Activated naive CD4-positive, alpha-beta T cell treated with anti-CD3 and anti-CD28 coated beads, Interleukin-2, amount 10 ng/mL, durations not matched to agents 7 days and 5 days (primary cell): ENCODE data around the gene RBM17.
"Not testable (repeated sequence)": the region's sequence is repeated elsewhere in the genome, so short reads cannot be mapped to it uniquely, and the experiment has no call there.

Experiments
- CTCF ChIA-PET: fragments of 350-600 bp; sonication (Branson Sonifier 250); formaldehyde crosslinking; loops from one replicate; lab custom pipeline; 2021; ENCODE audit warnings: antibody characterized with exemption; lab: Charles Lee
- DNase-seq: peaks from one replicate; pipeline ENCODE4 v3.0.0-alpha.2; 2020
- H3K27ac Mint-ChIP-seq: one replicate; pipeline ENCODE4 v1.8.0; 2021; ENCODE audit warnings: mild to moderate bottlenecking, moderate library complexity, mixed read lengths
- H3K27me3 Mint-ChIP-seq: one replicate; pipeline ENCODE4 v1.8.0; 2021; ENCODE audit warnings: mild to moderate bottlenecking, mixed read lengths
- H3K36me3 Mint-ChIP-seq: one replicate; pipeline ENCODE4 v1.8.0; 2021; ENCODE audit warnings: mixed read lengths
- H3K4me1 Mint-ChIP-seq: one replicate; pipeline ENCODE4 v1.8.0; 2021; ENCODE audit warnings: mixed read lengths
- H3K4me3 Mint-ChIP-seq: one replicate; pipeline ENCODE4 v1.8.0; 2021; ENCODE audit warnings: mild to moderate bottlenecking, moderate library complexity, mixed read lengths
- H3K9me3 Mint-ChIP-seq: one replicate; pipeline ENCODE4 v1.8.0; 2021; ENCODE audit warnings: mixed read lengths

The RBM17 gene

GRCh38 chr10:6088721-6089333 lies at the start of gene RBM17:
Gene RBM17, plus strand, starts transcription at chr10:6089034. Its CDS starts 8,032 bp downstream, at chr10:6097066.
- Mint-ChIP-seq H3K4me1 (peaks cover 75% of the 10 kb centered on the region), H3K27ac (peak within 1 kb of the TSS; percentile 75), H3K36me3 (peaks cover 21% of the 10 kb centered on the region), H3K27me3 (peaks cover 4% of the 10 kb centered on the region), H3K9me3 (no peaks in the 10 kb centered on the region), H3K4me3 (peak within 1 kb of the TSS; percentile 98)
- DNase-seq, result peak; percentile 96
- CTCF ChIA-PET, result interaction anchor here (0.9 to 3.4 kb wide), 8 partner anchors 14 to 313 kb away, joined by 3 to 47 read pairs (median 22); partner anchors contain the start of genes IL2RA and PFKFB3

GRCh38 chr10:6039711-6040110 lies 49.1 kb upstream of the RBM17 start:
- Mint-ChIP-seq H3K9me3 (peaks cover 5% of the 10 kb centered on the region), H3K4me3 (no peak overlapping the region), H3K27ac (peak overlapping the region; percentile 26), H3K27me3 (no peaks in the 10 kb centered on the region), H3K4me1 (peaks cover 86% of the 10 kb centered on the region), H3K36me3 (peaks cover 77% of the 10 kb centered on the region)
- CTCF ChIA-PET, result no interaction called here
- no peak for DNase-seq

- no peak overlapping the region for H3K4me3 Mint-ChIP-seq
- peaks cover 5% of the 10 kb centered on the region for H3K9me3 Mint-ChIP-seq
- H3K27me3 Mint-ChIP-seq, result no peaks in the 10 kb centered on the region
- H3K4me1 Mint-ChIP-seq, result peaks cover 89% of the 10 kb centered on the region
- CTCF ChIA-PET, result no interaction called here
- DNase-seq, result no peak
- H3K36me3 Mint-ChIP-seq, result peaks cover 78% of the 10 kb centered on the region
- H3K27ac Mint-ChIP-seq, result peak overlapping the region; percentile 26
Measured at GRCh38 chr10:6040205-6040604, 48.6 kb upstream of the RBM17 start.

GRCh38 chr10:6043377-6043776 lies 45.5 kb upstream of the RBM17 start:
- H3K27me3 Mint-ChIP-seq, CTCF ChIA-PET, H3K4me3 Mint-ChIP-seq, H3K27ac Mint-ChIP-seq, DNase-seq, H3K9me3 Mint-ChIP-seq: not testable (repeated sequence)
- peaks cover 89% of the 10 kb centered on the region for H3K4me1 Mint-ChIP-seq
- peaks cover 73% of the 10 kb centered on the region for H3K36me3 Mint-ChIP-seq

- peaks cover 75% of the 10 kb centered on the region for H3K36me3 Mint-ChIP-seq
- H3K9me3 Mint-ChIP-seq, result peaks cover 3% of the 10 kb centered on the region
- no peaks in the 10 kb centered on the region for H3K27me3 Mint-ChIP-seq
- DNase-seq, result no peak
- peak overlapping the region; percentile 69 for H3K4me3 Mint-ChIP-seq
- H3K27ac Mint-ChIP-seq, result peak overlapping the region; percentile 88
- H3K4me1 Mint-ChIP-seq, result peaks cover 89% of the 10 kb centered on the region
- CTCF ChIA-PET, result no interaction called here
Measured at GRCh38 chr10:6044060-6044459, 44.8 kb upstream of the RBM17 start.

- H3K4me1 Mint-ChIP-seq, result peaks cover 89% of the 10 kb centered on the region
- no peaks in the 10 kb centered on the region for H3K27me3 Mint-ChIP-seq
- peak overlapping the region; percentile 69 for H3K4me3 Mint-ChIP-seq
- H3K36me3 Mint-ChIP-seq, result peaks cover 73% of the 10 kb centered on the region
- CTCF ChIA-PET, result interaction anchor here (0.9 kb wide), 1 partner anchor 11 kb away, joined by 3 read pairs; no protein-coding TSS in a partner anchor
- H3K9me3 Mint-ChIP-seq, result no peaks in the 10 kb centered on the region
- H3K27ac Mint-ChIP-seq, result peak overlapping the region; percentile 88
- no peak for DNase-seq
Measured at GRCh38 chr10:6044751-6045313, 44.0 kb upstream of the RBM17 start.

GRCh38 chr10:6045314-6045848 lies 43.5 kb upstream of the RBM17 start:
- Mint-ChIP-seq H3K4me1 (peaks cover 89% of the 10 kb centered on the region), H3K27ac (peak overlapping the region; percentile 88), H3K36me3 (peaks cover 75% of the 10 kb centered on the region), H3K9me3 (no peaks in the 10 kb centered on the region), H3K27me3 (no peaks in the 10 kb centered on the region), H3K4me3 (peak overlapping the region; percentile 69)
- DNase-seq, result peak; percentile 58
- CTCF ChIA-PET, result interaction anchor here (0.9 to 2.4 kb wide), 3 partner anchors 12 to 42 kb away, joined by 3 to 14 read pairs (median 3); no protein-coding TSS in a partner anchor

- Mint-ChIP-seq H3K9me3 (no peaks in the 10 kb centered on the region), H3K27me3 (no peaks in the 10 kb centered on the region), H3K27ac (peak overlapping the region; percentile 88), H3K4me1 (peaks cover 91% of the 10 kb centered on the region), H3K36me3 (peaks cover 71% of the 10 kb centered on the region), H3K4me3 (peak overlapping the region; percentile 69)
- no peak for DNase-seq
- CTCF ChIA-PET, result interaction anchor here (0.9 to 2.4 kb wide), 4 partner anchors 12 to 41 kb away, joined by 3 to 14 read pairs (median 5); no protein-coding TSS in a partner anchor
Measured at GRCh38 chr10:6045878-6046772, 42.7 kb upstream of the RBM17 start.

GRCh38 chr10:6046773-6047611 lies 41.8 kb upstream of the RBM17 start:
- no peak for DNase-seq
- CTCF ChIA-PET, result interaction anchor here (0.7 to 2.4 kb wide), 4 partner anchors 33 to 69 kb away, joined by 4 to 14 read pairs (median 6); partner anchors contain the start of gene IL15RA
- H3K36me3 Mint-ChIP-seq, result peaks cover 68% of the 10 kb centered on the region
- H3K27me3 Mint-ChIP-seq, result no peaks in the 10 kb centered on the region
- H3K4me3 Mint-ChIP-seq, result peak overlapping the region; percentile 50
- peak overlapping the region; percentile 88 for H3K27ac Mint-ChIP-seq
- H3K4me1 Mint-ChIP-seq, result peaks cover 89% of the 10 kb centered on the region
- H3K9me3 Mint-ChIP-seq, result no peaks in the 10 kb centered on the region

GRCh38 chr10:6047847-6048246 lies 41.0 kb upstream of the RBM17 start:
- peaks cover 92% of the 10 kb centered on the region for H3K4me1 Mint-ChIP-seq
- no peaks in the 10 kb centered on the region for H3K9me3 Mint-ChIP-seq
- H3K27ac Mint-ChIP-seq, result peak overlapping the region; percentile 50
- peaks cover 71% of the 10 kb centered on the region for H3K36me3 Mint-ChIP-seq
- CTCF ChIA-PET, result interaction anchor here (0.7 to 4.6 kb wide), 6 partner anchors 34 to 70 kb away, joined by 4 to 47 read pairs (median 10); partner anchors contain the start of gene IL15RA
- DNase-seq, result no peak
- no peaks in the 10 kb centered on the region for H3K27me3 Mint-ChIP-seq
- H3K4me3 Mint-ChIP-seq, result no peak overlapping the region

- peak overlapping the region; percentile 99 for H3K27ac Mint-ChIP-seq
Measured at GRCh38 chr10:6048281-6049030, 40.4 kb upstream of the RBM17 start.

GRCh38 chr10:6049031-6049400 lies 39.8 kb upstream of the RBM17 start:
- Mint-ChIP-seq H3K27ac (peak overlapping the region; percentile 99), H3K4me1 (peaks cover 91% of the 10 kb centered on the region), H3K9me3 (no peaks in the 10 kb centered on the region), H3K27me3 (no peaks in the 10 kb centered on the region), H3K36me3 (peaks cover 67% of the 10 kb centered on the region), H3K4me3 (peak overlapping the region; percentile 32)
- DNase-seq, result no peak
- CTCF ChIA-PET, result interaction anchor here (1.8 to 4.6 kb wide), 5 partner anchors 15 to 38 kb away, joined by 5 to 47 read pairs (median 24); no protein-coding TSS in a partner anchor

More at GRCh38 chr10:6048281-6049030, 40.4 kb upstream of the RBM17 start:
- Mint-ChIP-seq H3K4me3 (peak overlapping the region; percentile 32), H3K9me3 (no peaks in the 10 kb centered on the region), H3K36me3 (peaks cover 66% of the 10 kb centered on the region), H3K4me1 (peaks cover 91% of the 10 kb centered on the region), H3K27me3 (no peaks in the 10 kb centered on the region)
- CTCF ChIA-PET, result interaction anchor here (1.9 to 4.6 kb wide), 5 partner anchors 15 to 38 kb away, joined by 5 to 47 read pairs (median 24); no protein-coding TSS in a partner anchor
- no peak for DNase-seq
